CD14-positive monocyte (primary cell): ENCODE measurements around the gene MAP2K6. TPM values are rescaled to one million over a fixed set of nuclear protein-coding genes. Genes with fewer than 3 reads are reported as not detected.

ENCODE experiments used
- DNase-seq, 3 donors: peaks; one replicate each; pipeline ENCODE4 v3.0.0-alpha.2; 2011 to 2022
- H2AFZ ChIP-seq: 2 replicates; pipeline ENCODE4 v1.6.0; 2012; ENCODE audit warnings: mild to moderate bottlenecking, low read depth, low read length, inconsistent platforms; ENCODE audit not compliant: insufficient read depth, poor library complexity, severe bottlenecking
- H3K27ac ChIP-seq, 2 donors: 1 replicate in 1 of 2; 2 replicates in 1 of 2; pipeline ENCODE4 v1.5.1; 2012 to 2013; ENCODE audit warnings: low read length in 2 of 2, control low read depth in 1 of 2, inconsistent platforms in 1 of 2, low read depth in 1 of 2, mild to moderate bottlenecking in 1 of 2
- H3K27me3 ChIP-seq, 2 donors: one replicate each; pipeline versions ENCODE4 v1.6.0 to v1.6.1; 2011 to 2013; ENCODE audit warnings: low read length in 2 of 2; ENCODE audit not compliant: control insufficient read depth in 2 of 2, insufficient read depth in 2 of 2
- H3K36me3 ChIP-seq, 2 donors: replicated peaks in 1 of 2; 1 replicate in 1 of 2; 2 replicates in 1 of 2; pipeline versions ENCODE4 v1.5.1 to v1.6.1; 2012 to 2013; ENCODE audit warnings: low read length in 2 of 2, control low read depth in 1 of 2, inconsistent platforms in 1 of 2, mild to moderate bottlenecking in 1 of 2; ENCODE audit not compliant: insufficient read depth in 2 of 2, control insufficient read depth in 1 of 2
- H3K4me1 ChIP-seq, 2 donors: 1 replicate in 1 of 2; 2 replicates in 1 of 2; pipeline versions ENCODE4 v1.5.1 to v1.6.1; 2012 to 2013; ENCODE audit warnings: low read length in 2 of 2, control low read depth in 1 of 2, inconsistent platforms in 1 of 2, mild to moderate bottlenecking in 1 of 2, moderate library complexity in 1 of 2; ENCODE audit not compliant: insufficient read depth in 2 of 2, control insufficient read depth in 1 of 2
- H3K4me2 ChIP-seq: replicated peaks from 2 replicates; pipeline ENCODE3; 2012; ENCODE audit warnings: low read length, moderate library complexity, mild to moderate bottlenecking; ENCODE audit not compliant: poor library complexity, severe bottlenecking; ENCODE audit errors: extremely low read depth
- H3K4me3 ChIP-seq, 3 experiments: fragments of 200-600 bp in 1 of 3; sonication (generic) in 1 of 3; replicated peaks in 1 of 3; 1 replicate in 2 of 3; 2 replicates in 1 of 3; pipeline ENCODE4 v1.5.1; 2011 to 2013; ENCODE audit warnings: low read length in 3 of 3, mild to moderate bottlenecking in 3 of 3, control low read depth in 2 of 3, low read depth in 2 of 3, inconsistent platforms in 1 of 3, moderate library complexity in 1 of 3
- H3K79me2 ChIP-seq: 2 replicates; pipeline ENCODE4 v1.6.0; 2012; ENCODE audit warnings: mild to moderate bottlenecking, control low read depth, inconsistent platforms, low read length, moderate library complexity; ENCODE audit not compliant: insufficient read depth
- H3K9ac ChIP-seq: 2 replicates; pipeline ENCODE4 v1.6.0; 2017; ENCODE audit warnings: low read length, mild to moderate bottlenecking; ENCODE audit not compliant: insufficient read depth, poor library complexity, severe bottlenecking
- H3K9me3 ChIP-seq, 2 donors: replicated peaks in 1 of 2; 1 replicate in 1 of 2; 2 replicates in 1 of 2; pipeline versions ENCODE4 v1.5.1 to v1.6.1; 2012 to 2013; ENCODE audit warnings: low read length in 2 of 2, control low read depth in 1 of 2; ENCODE audit not compliant: control insufficient read depth in 1 of 2, insufficient read depth in 1 of 2
- H4K20me1 ChIP-seq: 2 replicates; pipeline ENCODE4 v1.6.0; 2012; ENCODE audit warnings: mild to moderate bottlenecking, low read length, control low read depth, moderate library complexity; ENCODE audit not compliant: insufficient read depth
- H3K27ac Mint-ChIP-seq, 7 donors: one replicate each; pipeline ENCODE4 v1.8.0; 2020; ENCODE audit warnings: mild to moderate bottlenecking in 7 of 7, mixed read lengths in 7 of 7, moderate library complexity in 6 of 7, inconsistent platforms in 2 of 7
- H3K27me3 Mint-ChIP-seq, 3 donors: one replicate each; pipeline ENCODE4 v1.8.0; 2021 to 2022; ENCODE audit warnings: low read depth in 3 of 3, mild to moderate bottlenecking in 3 of 3, mixed read lengths in 3 of 3, moderate library complexity in 3 of 3, inconsistent platforms in 1 of 3
- H3K36me3 Mint-ChIP-seq, 2 donors: one replicate each; pipeline ENCODE4 v1.8.0; 2020; ENCODE audit warnings: mixed read lengths in 2 of 2, inconsistent platforms in 1 of 2, mild to moderate bottlenecking in 1 of 2
- H3K4me1 Mint-ChIP-seq: one replicate; pipeline ENCODE4 v1.8.0; 2020; ENCODE audit warnings: mild to moderate bottlenecking, mixed read lengths
- H3K4me3 Mint-ChIP-seq, 2 donors: one replicate each; pipeline ENCODE4 v1.8.0; 2020; ENCODE audit warnings: mild to moderate bottlenecking in 2 of 2, mixed read lengths in 2 of 2, moderate library complexity in 1 of 2
- H3K9me3 Mint-ChIP-seq, 7 donors: one replicate each; pipeline ENCODE4 v1.8.0; 2020 to 2022; ENCODE audit warnings: mixed read lengths in 7 of 7, mild to moderate bottlenecking in 6 of 7, moderate library complexity in 6 of 7, inconsistent platforms in 2 of 7
- CTCF ChIP-seq: fragments of 200-600 bp; IDR thresholded peaks from one replicate; pipeline ENCODE4 v1.8.0; 2022; ENCODE audit warnings: antibody characterized with exemption, mild to moderate bottlenecking
- WGBS: methylation state at CpG from one replicate; pipeline ENCODE4 v1.1.5; 2013; ENCODE audit warnings: missing lambda C conversion rate; ENCODE audit not compliant: insufficient coverage; 5-methylcytosine and 5-hydroxymethylcytosine counted together
- intact Hi-C, 2 donors: fragments of 100-400 bp; cut with micrococcal nuclease; formaldehyde crosslinking; loops; one replicate each; pipeline versions ENCODE4 v1.15.0 to v1.15.1; 2023
- polyA plus RNA-seq, 3 donors: library from polyadenylated mRNA; depleted of rRNA in 1 of 3; unstranded in 2 of 3; stranded (reverse) in 1 of 3; fragments of 300-500 nt in 2 of 3; fragments of >200 nt in 1 of 3; fragmentation: Illumina TruSeq in 2 of 3; gene quantifications; 1 replicate in 2 of 3; 2 replicates in 1 of 3; pipeline ENCODE4 v1.2.3, GENCODE V29; 2012 to 2021

The MAP2K6 gene
- polyA plus RNA-seq, 3 donors, result 13.5 to 28.9 (median 18.5) TPM

- Histone ChIP-seq H3K4me2 (no peak overlapping the region), H3K27ac (no peak overlapping the region), H3K9ac (no peak overlapping the region), H3K9me3 (peaks cover 0 to 6% of the 10 kb centered on the region in 2 donors), H3K4me1 (peaks cover 12 to 13% of the 10 kb centered on the region in 2 donors), H3K36me3 (no peaks in the 10 kb centered on the region), H3K27me3 (no peaks in the 10 kb centered on the region), H3K4me3 (no peak overlapping the region), H4K20me1 (no peaks in the 10 kb centered on the region), H3K79me2 (no peaks in the 10 kb centered on the region), H2AFZ (no peak overlapping the region)
- Mint-ChIP-seq H3K4me1 (peaks cover 10% of the 10 kb centered on the region), H3K4me3 (no peak overlapping the region), H3K27me3 (no peaks in the 10 kb centered on the region), H3K36me3 (peaks cover 9 to 11% of the 10 kb centered on the region in 2 donors), H3K9me3 (peaks cover 0 to 11% (median 8%) of the 10 kb centered on the region in 7 donors), H3K27ac (no peak overlapping the region)
- no CpG with 5 or more reads among the region's 1 CpG for WGBS
- no peak for DNase-seq
- intact Hi-C loops, result no loop called here
- TF ChIP-seq CTCF, result no peak
Measured at GRCh38 chr17:69444023-69444422, 29.5 kb downstream of the MAP2K6 start.

- Histone ChIP-seq H3K27me3 (no peaks in the 10 kb centered on the region), H4K20me1 (no peaks in the 10 kb centered on the region), H3K9me3 (peaks cover 0 to 1% of the 10 kb centered on the region in 2 donors), H3K4me2 (peak overlapping the region; percentile 21), H3K4me1 (peaks cover 12 to 13% of the 10 kb centered on the region in 2 donors), H3K9ac (no peak overlapping the region), H2AFZ (no peak overlapping the region), H3K27ac (peak overlapping the region in 1 of 2 donors; percentile 45), H3K4me3 (no peak overlapping the region), H3K79me2 (no peaks in the 10 kb centered on the region), H3K36me3 (no peaks in the 10 kb centered on the region)
- Mint-ChIP-seq H3K9me3 (peaks cover 0 to 7% (median 4%) of the 10 kb centered on the region in 7 donors), H3K27me3 (peaks cover 0 to 2% (median 0%) of the 10 kb centered on the region in 3 donors), H3K27ac (peak overlapping the region; percentile 12 to 85 (median 75)), H3K36me3 (peaks cover 2 to 11% of the 10 kb centered on the region in 2 donors), H3K4me1 (peaks cover 10% of the 10 kb centered on the region), H3K4me3 (no peak overlapping the region)
- intact Hi-C loops, result no loop called here
- TF ChIP-seq CTCF, result no peak
- no CpG with 5 or more reads among the region's 2 CpGs for WGBS
- DNase-seq, result no peak
Measured at GRCh38 chr17:69445132-69445531, 30.6 kb downstream of the MAP2K6 start.
